ENCODE data around the gene KRT25.

DNA sequence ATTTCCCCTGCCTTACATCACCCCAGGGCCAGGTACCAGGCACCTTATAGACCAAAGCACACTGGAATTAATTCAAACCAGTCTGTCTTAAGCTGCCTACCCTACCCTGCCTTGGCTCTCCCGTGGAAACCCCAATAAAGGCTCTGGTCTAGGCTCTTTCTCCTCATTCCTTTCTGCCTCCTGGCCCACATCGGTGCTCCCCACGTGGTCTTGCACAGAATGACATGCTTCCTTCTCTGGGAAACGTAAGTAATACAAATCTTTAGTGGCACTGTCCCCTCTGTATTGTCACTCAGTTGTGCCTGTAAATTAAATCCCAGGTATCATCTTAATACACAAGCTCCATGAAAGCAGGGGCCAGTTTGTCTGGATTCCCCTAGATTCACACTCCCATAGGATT is 16.6 kb downstream of the KRT25 start:
- TF ChIP-seq, protein P1, sequence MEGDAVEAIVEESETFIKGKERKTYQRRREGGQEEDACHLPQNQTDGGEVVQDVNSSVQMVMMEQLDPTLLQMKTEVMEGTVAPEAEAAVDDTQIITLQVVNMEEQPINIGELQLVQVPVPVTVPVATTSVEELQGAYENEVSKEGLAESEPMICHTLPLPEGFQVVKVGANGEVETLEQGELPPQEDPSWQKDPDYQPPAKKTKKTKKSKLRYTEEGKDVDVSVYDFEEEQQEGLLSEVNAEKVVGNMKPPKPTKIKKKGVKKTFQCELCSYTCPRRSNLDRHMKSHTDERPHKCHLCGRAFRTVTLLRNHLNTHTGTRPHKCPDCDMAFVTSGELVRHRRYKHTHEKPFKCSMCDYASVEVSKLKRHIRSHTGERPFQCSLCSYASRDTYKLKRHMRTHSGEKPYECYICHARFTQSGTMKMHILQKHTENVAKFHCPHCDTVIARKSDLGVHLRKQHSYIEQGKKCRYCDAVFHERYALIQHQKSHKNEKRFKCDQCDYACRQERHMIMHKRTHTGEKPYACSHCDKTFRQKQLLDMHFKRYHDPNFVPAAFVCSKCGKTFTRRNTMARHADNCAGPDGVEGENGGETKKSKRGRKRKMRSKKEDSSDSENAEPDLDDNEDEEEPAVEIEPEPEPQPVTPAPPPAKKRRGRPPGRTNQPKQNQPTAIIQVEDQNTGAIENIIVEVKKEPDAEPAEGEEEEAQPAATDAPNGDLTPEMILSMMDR (IDR thresholded peaks at IDR 0.05), result no peak
- TF ChIP-seq POLR2A (IDR thresholded peaks at IDR 0.05), result no peak

All from thyroid gland (tissue), 4 donors.